Measurements from ENCODE around the gene FASN. TPM values are rescaled to one million over a fixed set of nuclear protein-coding genes. Genes with fewer than 3 reads are reported as not detected.

The FASN gene
- total RNA-seq, 2 donors from 2014 or later: 168 to 198 TPM

GRCh38 chr17:82127315-82127595 lies 29.2 kb upstream of the FASN start:
- Histone ChIP-seq H3K4me3 (no peak overlapping the region), H3K27ac (no peak overlapping the region), H3K4me1 (no peaks in the 10 kb centered on the region), H3K9ac (ENCODE audit: low read depth in 2 of 2, low read length in 2 of 2) (no peak overlapping the region), H3K36me3 (no peaks in the 10 kb centered on the region), H3K27me3 (no peaks in the 10 kb centered on the region), H3K9me3 (no peaks in the 10 kb centered on the region)
- intact Hi-C loops (cut with DNase I): no loop called here
- no peak for TF ChIP-seq CTCF (IDR thresholded peaks at IDR 0.05)
- no peak for DNase-seq

GRCh38 chr17:82126556-82127314 lies 28.7 kb upstream of the FASN start:
- no peak for DNase-seq
- no peak for TF ChIP-seq CTCF (IDR thresholded peaks at IDR 0.05)
- intact Hi-C loops (cut with DNase I): no loop called here

DNA sequence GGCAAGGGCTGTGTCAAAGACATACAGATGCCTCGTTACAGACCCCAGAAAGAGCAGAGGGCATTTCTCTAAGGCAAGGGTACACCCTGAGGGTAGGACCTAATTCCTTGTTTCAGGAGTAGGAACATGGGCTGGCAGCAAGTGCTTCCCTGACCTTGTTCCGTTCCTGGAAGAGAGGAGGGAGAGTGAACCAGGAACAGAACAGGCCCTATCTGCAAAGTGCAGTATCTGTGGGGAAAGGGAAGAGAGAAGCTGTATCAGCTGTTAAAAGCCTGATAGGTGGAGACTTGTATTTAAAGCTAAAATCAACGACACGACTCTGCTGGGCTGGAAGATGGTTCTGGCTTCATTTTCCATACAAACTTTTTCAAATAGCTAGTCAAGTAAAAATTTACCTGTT lies 26.1 kb upstream of the FASN start:
- no peak for TF ChIP-seq CTCF (IDR thresholded peaks at IDR 0.05)

More at GRCh38 chr17:82126556-82127314, 28.7 kb upstream of the FASN start:
- Histone ChIP-seq H3K36me3 (no peaks in the 10 kb centered on the region), H3K9me3 (no peaks in the 10 kb centered on the region), H3K4me1 (no peaks in the 10 kb centered on the region), H3K9ac (ENCODE audit: low read depth in 2 of 2, low read length in 2 of 2) (no peak overlapping the region), H3K27ac (no peak overlapping the region), H3K27me3 (no peaks in the 10 kb centered on the region), H3K4me3 (no peak overlapping the region)

GRCh38 chr17:82121660-82122629 lies 23.9 kb upstream of the FASN start:
- Histone ChIP-seq H3K36me3 (no peaks in the 10 kb centered on the region), H3K4me1 (no peaks in the 10 kb centered on the region), H3K27ac (no peak overlapping the region), H3K27me3 (no peaks in the 10 kb centered on the region), H3K4me3 (no peak overlapping the region), H3K9ac (ENCODE audit: low read depth in 2 of 2, low read length in 2 of 2) (no peak overlapping the region), H3K9me3 (no peaks in the 10 kb centered on the region)
- DNase-seq: no peak
- intact Hi-C loops (cut with DNase I): no loop called here
- TF ChIP-seq CTCF (IDR thresholded peaks at IDR 0.05): no peak

More for the DNA sequence above, 26.1 kb upstream of the FASN start:
- Histone ChIP-seq H3K4me3 (no peak overlapping the region), H3K4me1 (no peaks in the 10 kb centered on the region), H3K27me3 (no peaks in the 10 kb centered on the region), H3K36me3 (no peaks in the 10 kb centered on the region), H3K27ac (no peak overlapping the region), H3K9me3 (no peaks in the 10 kb centered on the region), H3K9ac (ENCODE audit: low read depth in 2 of 2, low read length in 2 of 2) (no peak overlapping the region)
- no peak for DNase-seq
- intact Hi-C loops (cut with DNase I): no loop called here

DNA sequence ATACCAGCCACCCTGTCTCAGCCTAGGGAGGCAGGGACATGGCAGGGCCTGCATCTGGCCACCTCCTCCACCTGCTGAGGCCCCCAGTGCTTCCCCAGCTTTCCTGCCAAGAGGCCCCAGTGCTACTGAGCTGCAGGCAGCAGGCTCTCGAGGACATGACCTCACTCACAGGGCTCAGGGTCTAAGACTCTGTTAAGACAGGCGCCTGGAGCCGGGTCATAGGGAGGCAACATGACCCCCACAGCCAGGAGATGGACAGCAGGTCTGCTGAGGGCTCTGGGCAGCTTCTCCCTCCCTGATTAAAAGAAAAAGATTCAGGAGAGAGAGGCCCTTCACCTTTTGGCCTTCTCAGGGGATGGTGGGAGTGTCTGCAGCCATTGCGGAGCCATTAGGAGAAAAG lies 23.2 kb upstream of the FASN start:
- no peaks in the 10 kb centered on the region for H3K9me3 ChIP-seq
- no peak for DNase-seq
- no peak overlapping the region for H3K27ac ChIP-seq
- no peak for TF ChIP-seq CTCF (IDR thresholded peaks at IDR 0.05)
- intact Hi-C loops (cut with DNase I): no loop called here
- no peaks in the 10 kb centered on the region for H3K27me3 ChIP-seq
- no peaks in the 10 kb centered on the region for H3K36me3 ChIP-seq
- no peaks in the 10 kb centered on the region for H3K4me1 ChIP-seq
- no peak overlapping the region for H3K4me3 ChIP-seq
- no peak overlapping the region for H3K9ac ChIP-seq (ENCODE audit: low read depth in 2 of 2, low read length in 2 of 2)
